Liver (tissue), 9 donors: ENCODE results near the gene CELA2A. TPM values are rescaled to one million over a fixed set of nuclear protein-coding genes. Genes with fewer than 3 reads are reported as not detected.

Experiments used
- DNase-seq: peaks from one replicate; pipeline ENCODE4 v3.0.0-alpha.2; 2017; ENCODE audit warnings: low spot score
- H3K27ac ChIP-seq, 2 donors: one replicate each; pipeline ENCODE4 v1.7.0; 2013; ENCODE audit warnings: inconsistent platforms in 2 of 2, low read length in 2 of 2, control low read depth in 1 of 2, low read depth in 1 of 2, mild to moderate bottlenecking in 1 of 2
- H3K27me3 ChIP-seq, 4 donors: one replicate each; pipeline versions ENCODE4 v1.6.1 to v1.7.0; 2013; ENCODE audit warnings: low read length in 3 of 4, inconsistent platforms in 1 of 4, mild to moderate bottlenecking in 1 of 4, moderate library complexity in 1 of 4; ENCODE audit not compliant: control insufficient read depth in 4 of 4, insufficient read depth in 4 of 4
- H3K36me3 ChIP-seq, 4 donors: one replicate each; pipeline versions ENCODE4 v1.6.1 to v1.7.0; 2013; ENCODE audit warnings: low read length in 3 of 4, mild to moderate bottlenecking in 3 of 4, low read depth in 1 of 4, moderate library complexity in 1 of 4; ENCODE audit not compliant: control insufficient read depth in 4 of 4, insufficient read depth in 3 of 4
- H3K4me1 ChIP-seq, 4 donors: one replicate each; pipeline versions ENCODE4 v1.6.1 to v1.7.0; 2013; ENCODE audit warnings: low read length in 3 of 4, mild to moderate bottlenecking in 3 of 4, moderate library complexity in 1 of 4; ENCODE audit not compliant: control insufficient read depth in 4 of 4, insufficient read depth in 4 of 4
- H3K4me3 ChIP-seq, 3 donors: one replicate each; pipeline versions ENCODE4 v1.6.1 to v1.7.0; 2013; ENCODE audit warnings: low read length in 3 of 3, control low read depth in 1 of 3, low read depth in 1 of 3, mild to moderate bottlenecking in 1 of 3
- H3K9ac ChIP-seq, 2 donors: one replicate each; pipeline ENCODE4 v1.7.0; 2013; ENCODE audit warnings: low read length in 2 of 2, mild to moderate bottlenecking in 2 of 2, moderate library complexity in 2 of 2, control low read depth in 1 of 2, low read depth in 1 of 2
- H3K9me3 ChIP-seq, 4 donors: one replicate each; pipeline versions ENCODE4 v1.6.1 to v1.7.0; 2013; ENCODE audit warnings: low read length in 3 of 4; ENCODE audit not compliant: control insufficient read depth in 4 of 4
- EGR1 ChIP-seq, 2 donors: IDR thresholded peaks; 2 replicates each; pipeline ENCODE4 v1.6.1; 2016 to 2018; ENCODE audit warnings: antibody characterized with exemption in 2 of 2, low read depth in 2 of 2
- FOXA1 ChIP-seq: IDR thresholded peaks from 2 replicates; pipeline ENCODE4 v1.6.1; 2016; ENCODE audit warnings: antibody characterized with exemption
- GABPA ChIP-seq, 2 donors: IDR thresholded peaks in 1 of 2; conservative IDR thresholded peaks in 1 of 2; 2 replicates each; pipeline ENCODE4 v1.6.1; 2016; ENCODE audit warnings: antibody characterized with exemption in 2 of 2, mild to moderate bottlenecking in 1 of 2, moderate library complexity in 1 of 2
- HNF4A ChIP-seq, 2 donors: conservative IDR thresholded peaks; 2 replicates each; pipeline ENCODE4 v1.6.1; 2016; ENCODE audit warnings: antibody characterized with exemption in 2 of 2, mild to moderate bottlenecking in 2 of 2
- HNF4G ChIP-seq: IDR thresholded peaks from 2 replicates; pipeline ENCODE4 v1.6.1; 2016; ENCODE audit warnings: antibody characterized with exemption
- JUND ChIP-seq, 2 donors: IDR thresholded peaks; 2 replicates each; pipeline ENCODE4 v1.6.1; 2016; ENCODE audit warnings: antibody characterized with exemption in 2 of 2
- NR2F2 ChIP-seq: IDR thresholded peaks from 2 replicates; pipeline ENCODE4 v1.6.1; 2016; ENCODE audit warnings: antibody characterized with exemption
- RAD21 ChIP-seq, 2 donors: IDR thresholded peaks; 2 replicates each; pipeline ENCODE4 v1.6.1; 2016; ENCODE audit warnings: antibody characterized with exemption in 2 of 2, mild to moderate bottlenecking in 2 of 2
- SP1 ChIP-seq: IDR thresholded peaks from 2 replicates; pipeline ENCODE4 v1.6.1; 2018; ENCODE audit warnings: antibody characterized with exemption, mild to moderate bottlenecking
- TAF1 ChIP-seq: conservative IDR thresholded peaks from 2 replicates; pipeline ENCODE4 v1.6.1; 2016; ENCODE audit warnings: antibody characterized with exemption, mild to moderate bottlenecking
- YY1 ChIP-seq: IDR thresholded peaks from 2 replicates; pipeline ENCODE4 v1.6.1; 2016; ENCODE audit warnings: antibody characterized with exemption, mild to moderate bottlenecking
- WGBS: extraction: QIAGEN DNeasy Blood & Tissue Kit; methylation state at CpG from one replicate; pipeline ENCODE4 v1.1.7; 2013; 5-methylcytosine and 5-hydroxymethylcytosine counted together
- polyA plus RNA-seq, 2 donors: library from polyadenylated mRNA; stranded (reverse) in 1 of 2; unstranded in 1 of 2; fragments of 200-250 nt in 1 of 2; fragments of >200 nt in 1 of 2; fragmentation: Nextera tagmentation in 1 of 2; extraction: Ambion mirVana in 1 of 2; gene quantifications; one replicate each; pipeline versions ENCODE4 v1.2.1 to v1.2.3, GENCODE V29; 2013 to 2015
- total RNA-seq, 2 donors: library from RNA; depleted of rRNA; stranded (reverse); fragments of >200 nt; gene quantifications; one replicate each; pipeline ENCODE4 v1.2.3, GENCODE V29; 2014
- TF ChIP-seq, protein P1 (sequence below): fragments of 150-350 bp; IDR thresholded peaks from 2 replicates; pipeline ENCODE4 v1.5.1; 2017; ENCODE audit warnings: improper control_type of control experiment, low read depth, low read length; ENCODE audit not compliant: missing input control
- TF ChIP-seq, protein P2 (sequence below): IDR thresholded peaks from 2 replicates; pipeline ENCODE4 v1.6.1; 2016; ENCODE audit warnings: antibody characterized with exemption
- TF ChIP-seq, protein P3 (sequence below): IDR thresholded peaks from 2 replicates; pipeline ENCODE4 v1.6.1; 2016; ENCODE audit warnings: antibody characterized with exemption, mild to moderate bottlenecking
- TF ChIP-seq, protein P4 (sequence below): IDR thresholded peaks from 2 replicates; pipeline ENCODE4 v1.6.1; 2016; ENCODE audit warnings: antibody characterized with exemption
- TF ChIP-seq, protein P5 (sequence below): IDR thresholded peaks from 2 replicates; pipeline ENCODE4 v1.6.1; 2016; ENCODE audit warnings: antibody characterized with exemption
- donor health status: healthy.
- donor health status: healthy.
- donor health status: healthy.
- donor health status: healthy.
- donor health status: healthy.

CELA2A gene
- total and polyA plus RNA-seq, 4 donors = not detected

DNA sequence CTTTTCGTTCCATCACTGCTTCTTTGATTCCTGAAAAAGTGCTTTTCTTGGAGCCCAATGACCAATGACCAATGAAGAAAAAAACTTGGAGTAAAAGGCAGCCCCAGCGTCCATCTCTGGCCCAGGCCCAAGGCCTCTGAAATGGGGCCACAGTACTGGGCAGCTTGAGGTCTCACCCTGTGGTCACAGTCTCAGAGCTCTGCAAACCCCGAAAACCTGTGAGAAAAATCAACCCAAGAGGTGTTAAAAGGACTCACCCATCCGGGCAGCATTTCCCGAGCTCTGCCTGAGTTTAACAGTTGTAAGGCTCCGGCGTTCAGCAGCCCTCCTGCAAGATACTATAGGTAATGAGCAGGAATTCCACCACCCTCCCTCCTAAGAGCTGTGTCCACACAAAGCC, 49.0 kb upstream of the CELA2A start:
- Histone ChIP-seq H3K4me3 (no peak overlapping the region), H3K27me3 (no peaks in the 10 kb centered on the region), H3K9me3 (no peaks in the 10 kb centered on the region), H3K9ac (no peak overlapping the region), H3K27ac (no peak overlapping the region), H3K36me3 (no peaks in the 10 kb centered on the region), H3K4me1 (peaks cover 2 to 14% (median 6%) of the 10 kb centered on the region in 4 donors)
- DNase-seq = no peak
- WGBS = 86% methylated on average over 7 of the region's 7 CpGs
- TF ChIP-seq EGR1 (IDR thresholded peaks at IDR 0.05; ENCODE audit: low read depth in 2 of 2) (no peak), SP1 (no peak), TAF1 (no peak), HNF4G (no peak), JUND (IDR thresholded peaks at IDR 0.05) (no peak), NR2F2 (no peak), HNF4A (conservative IDR thresholded peaks at IDR 0.05) (no peak), GABPA (IDR thresholded peaks at IDR 0.05 in 1 of 2, conservative IDR thresholded peaks at IDR 0.05 in 1 of 2) (no peak), FOXA1 (no peak), RAD21 (IDR thresholded peaks at IDR 0.05) (no peak)
- TF ChIP-seq, protein P1, sequence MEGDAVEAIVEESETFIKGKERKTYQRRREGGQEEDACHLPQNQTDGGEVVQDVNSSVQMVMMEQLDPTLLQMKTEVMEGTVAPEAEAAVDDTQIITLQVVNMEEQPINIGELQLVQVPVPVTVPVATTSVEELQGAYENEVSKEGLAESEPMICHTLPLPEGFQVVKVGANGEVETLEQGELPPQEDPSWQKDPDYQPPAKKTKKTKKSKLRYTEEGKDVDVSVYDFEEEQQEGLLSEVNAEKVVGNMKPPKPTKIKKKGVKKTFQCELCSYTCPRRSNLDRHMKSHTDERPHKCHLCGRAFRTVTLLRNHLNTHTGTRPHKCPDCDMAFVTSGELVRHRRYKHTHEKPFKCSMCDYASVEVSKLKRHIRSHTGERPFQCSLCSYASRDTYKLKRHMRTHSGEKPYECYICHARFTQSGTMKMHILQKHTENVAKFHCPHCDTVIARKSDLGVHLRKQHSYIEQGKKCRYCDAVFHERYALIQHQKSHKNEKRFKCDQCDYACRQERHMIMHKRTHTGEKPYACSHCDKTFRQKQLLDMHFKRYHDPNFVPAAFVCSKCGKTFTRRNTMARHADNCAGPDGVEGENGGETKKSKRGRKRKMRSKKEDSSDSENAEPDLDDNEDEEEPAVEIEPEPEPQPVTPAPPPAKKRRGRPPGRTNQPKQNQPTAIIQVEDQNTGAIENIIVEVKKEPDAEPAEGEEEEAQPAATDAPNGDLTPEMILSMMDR = no peak
- TF ChIP-seq, protein P2, sequence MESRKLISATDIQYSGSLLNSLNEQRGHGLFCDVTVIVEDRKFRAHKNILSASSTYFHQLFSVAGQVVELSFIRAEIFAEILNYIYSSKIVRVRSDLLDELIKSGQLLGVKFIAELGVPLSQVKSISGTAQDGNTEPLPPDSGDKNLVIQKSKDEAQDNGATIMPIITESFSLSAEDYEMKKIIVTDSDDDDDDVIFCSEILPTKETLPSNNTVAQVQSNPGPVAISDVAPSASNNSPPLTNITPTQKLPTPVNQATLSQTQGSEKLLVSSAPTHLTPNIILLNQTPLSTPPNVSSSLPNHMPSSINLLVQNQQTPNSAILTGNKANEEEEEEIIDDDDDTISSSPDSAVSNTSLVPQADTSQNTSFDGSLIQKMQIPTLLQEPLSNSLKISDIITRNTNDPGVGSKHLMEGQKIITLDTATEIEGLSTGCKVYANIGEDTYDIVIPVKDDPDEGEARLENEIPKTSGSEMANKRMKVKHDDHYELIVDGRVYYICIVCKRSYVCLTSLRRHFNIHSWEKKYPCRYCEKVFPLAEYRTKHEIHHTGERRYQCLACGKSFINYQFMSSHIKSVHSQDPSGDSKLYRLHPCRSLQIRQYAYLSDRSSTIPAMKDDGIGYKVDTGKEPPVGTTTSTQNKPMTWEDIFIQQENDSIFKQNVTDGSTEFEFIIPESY = no peak
- TF ChIP-seq, protein P3, sequence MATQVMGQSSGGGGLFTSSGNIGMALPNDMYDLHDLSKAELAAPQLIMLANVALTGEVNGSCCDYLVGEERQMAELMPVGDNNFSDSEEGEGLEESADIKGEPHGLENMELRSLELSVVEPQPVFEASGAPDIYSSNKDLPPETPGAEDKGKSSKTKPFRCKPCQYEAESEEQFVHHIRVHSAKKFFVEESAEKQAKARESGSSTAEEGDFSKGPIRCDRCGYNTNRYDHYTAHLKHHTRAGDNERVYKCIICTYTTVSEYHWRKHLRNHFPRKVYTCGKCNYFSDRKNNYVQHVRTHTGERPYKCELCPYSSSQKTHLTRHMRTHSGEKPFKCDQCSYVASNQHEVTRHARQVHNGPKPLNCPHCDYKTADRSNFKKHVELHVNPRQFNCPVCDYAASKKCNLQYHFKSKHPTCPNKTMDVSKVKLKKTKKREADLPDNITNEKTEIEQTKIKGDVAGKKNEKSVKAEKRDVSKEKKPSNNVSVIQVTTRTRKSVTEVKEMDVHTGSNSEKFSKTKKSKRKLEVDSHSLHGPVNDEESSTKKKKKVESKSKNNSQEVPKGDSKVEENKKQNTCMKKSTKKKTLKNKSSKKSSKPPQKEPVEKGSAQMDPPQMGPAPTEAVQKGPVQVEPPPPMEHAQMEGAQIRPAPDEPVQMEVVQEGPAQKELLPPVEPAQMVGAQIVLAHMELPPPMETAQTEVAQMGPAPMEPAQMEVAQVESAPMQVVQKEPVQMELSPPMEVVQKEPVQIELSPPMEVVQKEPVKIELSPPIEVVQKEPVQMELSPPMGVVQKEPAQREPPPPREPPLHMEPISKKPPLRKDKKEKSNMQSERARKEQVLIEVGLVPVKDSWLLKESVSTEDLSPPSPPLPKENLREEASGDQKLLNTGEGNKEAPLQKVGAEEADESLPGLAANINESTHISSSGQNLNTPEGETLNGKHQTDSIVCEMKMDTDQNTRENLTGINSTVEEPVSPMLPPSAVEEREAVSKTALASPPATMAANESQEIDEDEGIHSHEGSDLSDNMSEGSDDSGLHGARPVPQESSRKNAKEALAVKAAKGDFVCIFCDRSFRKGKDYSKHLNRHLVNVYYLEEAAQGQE = no peak
- TF ChIP-seq, protein P4, sequence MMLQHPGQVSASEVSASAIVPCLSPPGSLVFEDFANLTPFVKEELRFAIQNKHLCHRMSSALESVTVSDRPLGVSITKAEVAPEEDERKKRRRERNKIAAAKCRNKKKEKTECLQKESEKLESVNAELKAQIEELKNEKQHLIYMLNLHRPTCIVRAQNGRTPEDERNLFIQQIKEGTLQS = no peak

DNA sequence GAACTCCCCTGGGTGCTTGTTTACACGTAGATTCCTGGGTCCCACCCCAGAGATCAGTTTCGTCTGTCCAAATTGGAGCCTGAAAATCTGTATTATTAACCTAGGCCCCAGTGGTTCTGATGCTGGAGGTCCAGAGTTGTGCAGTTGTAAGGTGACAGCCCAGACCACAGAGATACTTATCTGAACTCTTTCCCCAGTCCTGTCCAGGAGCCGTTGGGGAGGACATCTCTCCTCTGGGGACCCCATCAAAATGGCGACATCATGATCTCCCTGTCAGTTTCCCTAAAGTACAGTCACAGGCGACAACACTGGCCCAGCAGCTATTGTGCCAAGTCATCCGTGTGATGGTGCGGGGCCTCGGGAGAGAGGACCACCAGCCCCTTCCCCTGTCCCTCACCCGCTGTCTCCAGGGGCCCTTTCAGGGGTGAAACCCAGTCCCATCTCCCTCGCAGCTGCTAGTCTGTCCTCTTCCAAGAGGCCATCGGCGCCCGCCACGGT, 47.6 kb upstream of the CELA2A start:
- peaks cover 2 to 14% (median 6%) of the 10 kb centered on the region in 4 donors for H3K4me1 ChIP-seq
- 46% methylated on average over 14 of the region's 14 CpGs for WGBS

More for the DNA sequence above, 47.6 kb upstream of the CELA2A start:
- Histone ChIP-seq H3K4me3 (peak overlapping the region in 2 of 3 donors; percentile 35 to 89), H3K27ac (no peak overlapping the region), H3K27me3 (no peaks in the 10 kb centered on the region), H3K9me3 (no peaks in the 10 kb centered on the region), H3K9ac (peak overlapping the region in 1 of 2 donors; percentile 28), H3K36me3 (no peaks in the 10 kb centered on the region)
- DNase-seq = no peak
- TF ChIP-seq TAF1 = no peak
- no peak for TF ChIP-seq HNF4A (conservative IDR thresholded peaks at IDR 0.05)
- no peak for TF ChIP-seq EGR1 (IDR thresholded peaks at IDR 0.05; ENCODE audit: low read depth in 2 of 2)
- TF ChIP-seq, protein P4 = no peak
- no peak for TF ChIP-seq YY1
- TF ChIP-seq, protein P5, sequence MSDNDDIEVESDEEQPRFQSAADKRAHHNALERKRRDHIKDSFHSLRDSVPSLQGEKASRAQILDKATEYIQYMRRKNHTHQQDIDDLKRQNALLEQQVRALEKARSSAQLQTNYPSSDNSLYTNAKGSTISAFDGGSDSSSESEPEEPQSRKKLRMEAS = no peak
- TF ChIP-seq, protein P2 = no peak
- no peak for TF ChIP-seq HNF4G
- TF ChIP-seq SP1 = no peak
- TF ChIP-seq RAD21 (IDR thresholded peaks at IDR 0.05) = no peak
